Spleen (tissue), 11 donors: ENCODE data around the gene PRX. TPM values are rescaled to one million over a fixed set of nuclear protein-coding genes. Genes with fewer than 3 reads are reported as not detected.

ENCODE experiments used
- DNase-seq: peaks from one replicate; pipeline ENCODE4 v3.0.0-alpha.2; 2020
- H3K27ac ChIP-seq, 8 donors: fragments of 200-600 bp; sonication (generic) in 7 of 8; 1 replicate in 4 of 8; 2 replicates in 4 of 8; pipeline versions ENCODE4 v1.5.0 to v1.8.0; 2016 to 2021; ENCODE audit warnings: inconsistent platforms in 4 of 8, mild to moderate bottlenecking in 4 of 8, moderate library complexity in 1 of 8
- H3K27me3 ChIP-seq, 7 donors: fragments of 200-600 bp; sonication (generic) in 6 of 7; replicated peaks in 1 of 7; 1 replicate in 4 of 7; 2 replicates in 3 of 7; pipeline versions ENCODE4 v1.5.0 to v1.8.0; 2016 to 2021; ENCODE audit warnings: inconsistent platforms in 3 of 7, mild to moderate bottlenecking in 1 of 7
- H3K36me3 ChIP-seq, 6 donors: fragments of 200-600 bp; sonication (generic) in 5 of 6; 1 replicate in 4 of 6; 2 replicates in 2 of 6; pipeline versions ENCODE4 v1.5.0 to v1.8.0; 2016 to 2021; ENCODE audit warnings: inconsistent platforms in 2 of 6
- H3K4me1 ChIP-seq, 6 donors: fragments of 200-600 bp; sonication (generic) in 5 of 6; 1 replicate in 3 of 6; 2 replicates in 3 of 6; pipeline versions ENCODE4 v1.5.0 to v1.8.0; 2016 to 2021; ENCODE audit warnings: inconsistent platforms in 3 of 6
- H3K4me3 ChIP-seq, 8 donors: fragments of 200-600 bp; sonication (generic) in 7 of 8; 1 replicate in 4 of 8; 2 replicates in 4 of 8; pipeline versions ENCODE4 v1.5.0 to v1.8.0; 2016 to 2021; ENCODE audit warnings: inconsistent platforms in 4 of 8, mild to moderate bottlenecking in 4 of 8, moderate library complexity in 2 of 8
- H3K9me3 ChIP-seq, 8 donors: fragments of 200-600 bp; sonication (generic) in 7 of 8; 1 replicate in 4 of 8; 2 replicates in 4 of 8; pipeline versions ENCODE4 v1.5.0 to v1.8.0; 2016 to 2021; ENCODE audit warnings: inconsistent platforms in 4 of 8
- CTCF ChIP-seq, 11 experiments: fragments of 200-600 bp in 7 of 11; fragments of 450-650 bp in 4 of 11; sonication (generic) in 4 of 11; IDR thresholded peaks in 8 of 11; conservative IDR thresholded peaks in 3 of 11; 1 replicate in 7 of 11; 2 replicates in 4 of 11; pipeline versions ENCODE4 v1.4.0 to v1.8.0; 2016 to 2021; ENCODE audit warnings: antibody characterized with exemption in 11 of 11, inconsistent platforms in 4 of 11, mild to moderate bottlenecking in 1 of 11
- POLR2A ChIP-seq, 3 donors: fragments of 450-650 bp; IDR thresholded peaks; one replicate each; pipeline ENCODE4 v1.5.1; 2017; ENCODE audit warnings: antibody characterized with exemption in 3 of 3, mild to moderate bottlenecking in 1 of 3
- POLR2AphosphoS5 ChIP-seq, 3 donors: sonication (generic); formaldehyde crosslinking; IDR thresholded peaks; one replicate each; pipeline ENCODE4 v1.5.1; 2017; ENCODE audit warnings: antibody characterized with exemption in 3 of 3
- WGBS, 5 donors: extraction: QIAGEN DNeasy Blood & Tissue Kit in 3 of 5; methylation state at CpG; one replicate each; pipeline versions ENCODE4 v1.1.5 to v1.1.7; 2013 to 2018; 5-methylcytosine and 5-hydroxymethylcytosine counted together
- intact Hi-C: fragments of 100-400 bp; cut with DNase I; formaldehyde crosslinking; loops from one replicate; pipeline ENCODE4 v1.15.0; 2023; ENCODE audit warnings: low total_unique reads
- polyA plus RNA-seq, 3 donors: library from polyadenylated mRNA; stranded (reverse); fragments of 200-250 nt; gene quantifications; one replicate each; pipeline ENCODE4 v1.2.1, GENCODE V29; 2013
- total RNA-seq, 7 donors: library from RNA; depleted of rRNA in 3 of 7; stranded (reverse); fragments of >200 nt in 3 of 7; fragmentation: NEBNext Ultra II Directional in 4 of 7; extraction: Animal tissue kit (Norgen Biotek cat#: 25700) in 4 of 7; gene quantifications; one replicate each; pipeline versions ENCODE4 v1.1.0 to v1.2.1, GENCODE V29; 2016 to 2021
- donor health status: healthy with polysubstance abuse.
- donor health status: DM: no; HTN: no; CAD: no; lungs with moderate emphysema.
- donor health status: DM: no; HTN: no; CAD: no.
- donor health status: Bipolar disorder and iron deficiency.
- donor health status: healthy.
- donor health status: DM: no; HTN: no; CAD: no.
- donor health status: DM: yes; HTN: yes; CAD: no.

PRX gene
- total and polyA plus RNA-seq, 10 donors = 0.50 to 3.4 (median 2.1) TPM

DNA sequence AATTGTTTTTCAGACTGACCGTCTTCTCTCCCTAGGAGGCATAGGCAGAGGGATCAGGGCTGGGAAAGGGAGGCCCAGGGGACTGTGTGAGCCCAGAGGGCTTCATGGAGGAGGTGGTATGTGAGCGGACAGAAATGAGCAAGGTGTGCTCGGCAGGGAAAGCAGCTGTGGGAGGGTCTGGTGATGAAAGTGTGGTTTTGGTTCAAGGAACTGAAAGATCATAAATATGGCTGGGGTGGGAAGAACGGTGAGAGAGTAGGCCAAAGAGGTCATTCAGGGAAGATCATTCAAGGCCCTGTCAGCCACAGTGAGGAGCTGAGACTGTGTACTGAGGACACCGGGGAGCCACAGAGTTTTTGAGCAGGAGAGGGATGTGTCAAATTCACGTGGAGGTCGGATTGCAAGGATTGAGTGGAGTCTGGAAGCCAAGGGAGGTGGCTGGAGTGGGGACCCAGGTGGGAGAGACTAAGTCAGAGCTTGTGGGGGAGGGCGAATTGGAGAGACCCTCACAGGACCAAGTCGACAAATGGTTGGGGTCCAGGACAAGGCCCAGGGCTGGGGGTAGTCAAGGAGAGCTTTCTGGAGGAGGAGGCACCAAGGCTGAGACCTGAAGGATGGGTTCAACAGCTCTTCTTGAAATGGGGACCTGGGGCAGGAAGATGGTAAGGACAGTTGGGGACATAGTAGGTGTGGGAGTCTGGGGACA is 57.0 kb downstream of the PRX start:
- no peak for TF ChIP-seq POLR2A (IDR thresholded peaks at IDR 0.05)
- no peak for TF ChIP-seq POLR2AphosphoS5 (IDR thresholded peaks at IDR 0.05)
- TF ChIP-seq CTCF (IDR thresholded peaks at IDR 0.05 in 8 of 11, conservative IDR thresholded peaks at IDR 0.05 in 3 of 11) = no peak
- intact Hi-C loops = no loop called here
- WGBS, 5 donors = 74 to 82% (median 80%) methylated on average over 9 of the region's 9 CpGs

GRCh38 chr19:40348961-40349507 is 64.1 kb downstream of the PRX start:
- no peak for DNase-seq
- Histone ChIP-seq H3K27me3 (no peaks in the 10 kb centered on the region), H3K4me3 (peak overlapping the region; percentile 67 to 81 (median 72)), H3K9me3 (no peaks in the 10 kb centered on the region), H3K36me3 (peaks cover 0 to 18% (median 0%) of the 10 kb centered on the region in 6 donors), H3K4me1 (peaks cover 7 to 44% (median 30%) of the 10 kb centered on the region in 6 donors), H3K27ac (peak overlapping the region; percentile 59 to 89 (median 84))
- TF ChIP-seq POLR2A (IDR thresholded peaks at IDR 0.05) = no peak
- TF ChIP-seq POLR2AphosphoS5 (IDR thresholded peaks at IDR 0.05) = no peak
- no peak for TF ChIP-seq CTCF (IDR thresholded peaks at IDR 0.05 in 8 of 11, conservative IDR thresholded peaks at IDR 0.05 in 3 of 11)
- 13 to 19% (median 17%) methylated on average over 17 of the region's 17 CpGs for WGBS, 5 donors
- intact Hi-C loops = no loop called here

More for the DNA sequence above, 57.0 kb downstream of the PRX start:
- no peaks in the 10 kb centered on the region for H3K9me3 ChIP-seq
- peaks cover 0 to 56% (median 30%) of the 10 kb centered on the region in 6 donors for H3K4me1 ChIP-seq
- peak; percentile 21 for DNase-seq
- H3K4me3 ChIP-seq = no peak overlapping the region
- peak overlapping the region in 2 of 8 donors; percentile 66 to 71 for H3K27ac ChIP-seq
- peaks cover 0 to 29% (median 0%) of the 10 kb centered on the region in 6 donors for H3K36me3 ChIP-seq
- no peaks in the 10 kb centered on the region for H3K27me3 ChIP-seq

GRCh38 chr19:40348125-40348913 is 64.9 kb downstream of the PRX start, which contains the start of the genes C19orf47 and PLD3:
Gene C19orf47, minus strand, starts transcription at chr19:40348397. Its CDS starts 6,540 bp downstream, at chr19:40341857.
Gene PLD3, plus strand, starts transcription at chr19:40348695. Its CDS starts 17,789 bp downstream, at chr19:40366484.
- DNase-seq = peak; percentile 100

More at GRCh38 chr19:40348125-40348913, 64.9 kb downstream of the PRX start, which contains the start of the genes C19orf47 and PLD3:
- peak within 1 kb of the TSS; percentile 67 to 81 (median 72) for H3K4me3 ChIP-seq
- H3K27me3 ChIP-seq = no peaks in the 10 kb centered on the region
- H3K4me1 ChIP-seq = peaks cover 7 to 47% (median 30%) of the 10 kb centered on the region in 6 donors
- TF ChIP-seq POLR2A (IDR thresholded peaks at IDR 0.05) (peak; percentile 53 to 86 (median 68)), CTCF (IDR thresholded peaks at IDR 0.05 in 8 of 11, conservative IDR thresholded peaks at IDR 0.05 in 3 of 11) (peak in 6 of 11 experiments; percentile 17 to 63 (median 44)), POLR2AphosphoS5 (IDR thresholded peaks at IDR 0.05) (peak; percentile 98 to 99 (median 99))
- H3K36me3 ChIP-seq = peaks cover 0 to 12% (median 0%) of the 10 kb centered on the region in 6 donors
- no peaks in the 10 kb centered on the region for H3K9me3 ChIP-seq
- H3K27ac ChIP-seq = peak within 1 kb of the TSS; percentile 73 to 89 (median 84)
- intact Hi-C loops = no loop called here
- WGBS, 5 donors = 0 to 1% (median 1%) methylated on average over 27 to 77 of the region's 77 CpGs
